Measurements from ENCODE around the gene PRKG1. TPM values are rescaled to one million over a fixed set of nuclear protein-coding genes. Genes with fewer than 3 reads are reported as not detected.

PRKG1 gene
- total and polyA plus RNA-seq, 2 of the 8 experiments (the other 6 are each of a cell fraction or from before 2014, with no cell fraction given), result 4.2 to 15.2 TPM

DNA sequence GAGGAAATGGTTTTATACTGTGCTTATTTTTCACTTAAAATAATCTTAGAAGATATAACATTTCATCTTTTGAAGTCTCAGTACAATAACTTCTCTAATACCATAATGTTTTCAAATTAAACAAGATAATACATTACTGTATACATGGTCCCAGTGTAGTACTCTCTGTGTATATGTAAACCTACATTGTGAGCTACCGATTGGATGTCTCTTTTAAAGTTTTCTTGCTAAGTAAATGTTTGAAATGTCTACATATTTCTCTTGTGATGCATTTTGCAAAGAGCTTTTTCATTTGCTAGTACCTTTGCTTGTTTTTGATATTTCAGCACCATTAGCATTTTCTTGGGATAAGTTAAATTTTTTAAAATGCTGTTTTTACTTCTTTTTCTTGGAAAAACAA, 94.8 kb downstream of the PRKG1 start:
- Histone ChIP-seq H2BK12ac (ENCODE audit: low read depth, low read length) (no peak overlapping the region), H3K36me3 (ENCODE audit: control insufficient read depth in 2 of 4, insufficient read depth in 4 of 4, low read length in 3 of 4) (no peaks in the 10 kb centered on the region), H3K79me1 (ENCODE audit: low read depth, low read length) (no peaks in the 10 kb centered on the region), H3K18ac (ENCODE audit: extremely low read depth, low read length) (no peak overlapping the region), H3K9ac (replicated peaks in 1 of 4; ENCODE audit: extremely low read depth in 1 of 4, low read depth in 3 of 4, low read length in 3 of 4) (no peak overlapping the region), H2BK120ac (replicated peaks; ENCODE audit: low read depth, low read length) (no peak overlapping the region), H3K9me3 (ENCODE audit: insufficient read depth in 2 of 2, low read depth in 1 of 2, low read length in 1 of 2) (no peaks in the 10 kb centered on the region), H3K79me2 (ENCODE audit: control insufficient read depth in 1 of 2, insufficient read depth in 2 of 2, low read length in 2 of 2) (no peaks in the 10 kb centered on the region), H3K56ac (replicated peaks; ENCODE audit: insufficient read length, low read depth, low read length) (no peak overlapping the region), H2AK5ac (ENCODE audit: low read depth, low read length) (no peak overlapping the region), H3K27ac (ENCODE audit: low read depth, low read length) (no peak overlapping the region), H3K4ac (replicated peaks; ENCODE audit: insufficient read length, low read depth, low read length) (no peak overlapping the region), H4K8ac (ENCODE audit: extremely low read depth, insufficient read depth, low read length) (no peak overlapping the region), H4K20me1 (replicated peaks in 1 of 2; ENCODE audit: control insufficient read depth in 1 of 2, insufficient read depth in 2 of 2, low read length in 2 of 2) (no peaks in the 10 kb centered on the region), H2BK15ac (ENCODE audit: low read length) (no peak overlapping the region), H2BK5ac (ENCODE audit: low read depth, low read length) (no peak overlapping the region), H2BK20ac (ENCODE audit: low read length) (no peak overlapping the region), H4K5ac (ENCODE audit: insufficient read length, low read depth, low read length) (no peak overlapping the region), H2AFZ (ENCODE audit: low read length) (no peak overlapping the region), H3K4me1 (replicated peaks in 1 of 4; ENCODE audit: control insufficient read depth in 3 of 4, insufficient read depth in 4 of 4, low read length in 3 of 4) (peaks cover 0 to 2% (median 0%) of the 10 kb centered on the region in 4 experiments; a peak in 1 of 7 replicates), H3K4me2 (ENCODE audit: insufficient read depth in 1 of 2, low read depth in 2 of 2, low read length in 2 of 2) (no peak overlapping the region), H4K91ac (replicated peaks; ENCODE audit: insufficient read length, low read length) (no peak overlapping the region), H3K23me2 (ENCODE audit: low read depth, low read length) (no peaks in the 10 kb centered on the region; the same call in 1 of the 2 replicates), H3K27me3 (replicated peaks in 1 of 4; ENCODE audit: control insufficient read depth in 3 of 4, extremely low read depth in 1 of 4, insufficient read depth in 3 of 4, low read length in 3 of 4) (no peaks in the 10 kb centered on the region), H3K23ac (ENCODE audit: insufficient read length) (no peak overlapping the region), H3K4me3 (ENCODE audit: extremely low read depth in 1 of 4, insufficient read depth in 2 of 4, low read depth in 3 of 4, low read length in 4 of 4) (no peak overlapping the region), H3K14ac (ENCODE audit: insufficient read length) (no peak overlapping the region)
- 88% methylated on average over 1 of the region's 1 CpG; no CpG with 5 or more reads in 1 of the 2 experiments for WGBS, 2 experiments (ENCODE audit: extremely low coverage in 1 of 2, insufficient coverage in 1 of 2, insufficient read length in 1 of 2, insufficient replicate concordance in 2 of 2, low coverage in 1 of 2, low lambda C conversion rate in 2 of 2, missing lambda C conversion rate in 1 of 2)
- ChIA-PET POLR2A (ENCODE audit: partially characterized antibody) (no interaction called here), CTCF (ENCODE audit: partially characterized antibody) (interaction anchor here (0.5 kb wide), 1 partner anchor 706 kb away, joined by 5 read pairs; no protein-coding TSS in a partner anchor)
- FAIRE-seq, result no peak
- no peak for DNase-seq (ENCODE audit: low read depth in 1 of 2, low spot score in 2 of 2)
- TF ChIP-seq PHF8 (conservative IDR thresholded peaks at IDR 0.05; ENCODE audit: low read depth, low read length) (no peak), SUZ12 (IDR thresholded peaks at IDR 0.05; ENCODE audit: low read length) (no peak), TAF7 (optimal IDR thresholded peaks at IDR 0.05; ENCODE audit: borderline replicate concordance, low read depth, low read length) (no peak), RAD21 (IDR thresholded peaks at IDR 0.05 in 1 of 2, conservative IDR thresholded peaks at IDR 0.05 in 1 of 2; ENCODE audit: low read depth in 2 of 2, low read length in 2 of 2) (no peak), TBP (IDR thresholded peaks at IDR 0.05; ENCODE audit: low read depth, low read length) (no peak), SP1 (IDR thresholded peaks at IDR 0.05; ENCODE audit: low read depth, low read length) (no peak), MAX (IDR thresholded peaks at IDR 0.05) (no peak), JUND (IDR thresholded peaks at IDR 0.05; ENCODE audit: low read length) (no peak), HDAC6 (IDR thresholded peaks at IDR 0.05; ENCODE audit: low read depth, low read length) (no peak), USF2 (IDR thresholded peaks at IDR 0.05; ENCODE audit: low read length) (no peak), KDM4A (IDR thresholded peaks at IDR 0.05; ENCODE audit: low read depth, low read length, severe bottlenecking) (no peak), SP2 (IDR thresholded peaks at IDR 0.05; ENCODE audit: low read length) (no peak), YY1 (IDR thresholded peaks at IDR 0.05; ENCODE audit: low read depth, low read length) (no peak)

All from H1 (cell line).